Right kidney (tissue), 9 donors: ENCODE measurements around the gene HEXIM2.
A peak's percentile ranks its signal among the peaks of the same experiment; 100 is the strongest.
"Not testable (repeated sequence)": the region's sequence is repeated elsewhere in the genome, so short reads cannot be mapped to it uniquely, and the experiment has no call there.

Experiments
- DNase-seq: peaks from one replicate; pipeline ENCODE4 v3.0.0-alpha.2; 2016
- long read RNA-seq, 8 donors: transcript quantifications; one replicate each; lab custom pipeline, GENCODE V29; 2026

Gene HEXIM2
- long read RNA-seq, donor 1, transcript HEXIM2-207 (3 exons, 1,246 nt), result major isoform, 5 of 7 reads
- long read RNA-seq, donor 1, partial matches to known transcripts, result 0 of 7 reads
- long read RNA-seq, donor 1, other reads (novel, unspliced or antisense), result 0 of 7 reads
- long read RNA-seq, donor 2, partial matches to known transcripts, result 0 of 5 reads
- long read RNA-seq, donor 2, other reads (novel, unspliced or antisense), result 0 of 5 reads
- long read RNA-seq, donor 3, partial matches to known transcripts, result 0 of 5 reads
- long read RNA-seq, donor 3, other reads (novel, unspliced or antisense), result 0 of 5 reads
- long read RNA-seq, donor 4, partial matches to known transcripts, result 0 of 5 reads
- long read RNA-seq, donor 4, other reads (novel, unspliced or antisense), result 0 of 5 reads
- long read RNA-seq, donor 5, partial matches to known transcripts, result 7 of 11 reads
- long read RNA-seq, donor 5, other reads (novel, unspliced or antisense), result 0 of 11 reads
- long read RNA-seq, donor 6, transcript HEXIM2-207 (3 exons, 1,246 nt), result major isoform, 5 of 11 reads
- long read RNA-seq, donor 6, partial matches to known transcripts, result 0 of 11 reads
- long read RNA-seq, donor 6, other reads (novel, unspliced or antisense), result 0 of 11 reads
- long read RNA-seq, donor 7, result 0 reads
- long read RNA-seq, donor 8, partial matches to known transcripts, result 0 of 4 reads
- long read RNA-seq, donor 8, other reads (novel, unspliced or antisense), result 0 of 4 reads

GRCh38 chr17:45161288-45162024 is at the start of gene HEXIM2:
Gene HEXIM2 (plus strand): TSS chr17:45161875. CDS start chr17:45162794, 919 bp downstream.
- peak; percentile 98 for DNase-seq

GRCh38 chr17:45112559-45113423 is 48.9 kb upstream of the HEXIM2 start:
- no peak for DNase-seq

- DNase-seq, result no peak
These were observed 48.3 kb upstream of the HEXIM2 start for GRCh38 chr17:45113424-45113754.

- DNase-seq, result no peak
These were observed 47.4 kb upstream of the HEXIM2 start for GRCh38 chr17:45114117-45114932.

- no peak for DNase-seq
These were observed 46.6 kb upstream of the HEXIM2 start for GRCh38 chr17:45115015-45115625.

GRCh38 chr17:45115871-45116270 is 45.8 kb upstream of the HEXIM2 start:
- DNase-seq, result no peak

GRCh38 chr17:45116434-45117016 is 45.1 kb upstream of the HEXIM2 start:
- DNase-seq, result no peak

GRCh38 chr17:45117334-45117733 is 44.3 kb upstream of the HEXIM2 start:
- no peak for DNase-seq

- DNase-seq, result no peak
These were observed 43.6 kb upstream of the HEXIM2 start for GRCh38 chr17:45117848-45118646.

- no peak for DNase-seq
These were observed 43.0 kb upstream of the HEXIM2 start for GRCh38 chr17:45118691-45119090.

- DNase-seq, result no peak
These were observed 41.7 kb upstream of the HEXIM2 start for GRCh38 chr17:45119964-45120363.

- DNase-seq, result no peak
These were observed 41.1 kb upstream of the HEXIM2 start for GRCh38 chr17:45120558-45120957.

GRCh38 chr17:45121055-45121454 is 40.6 kb upstream of the HEXIM2 start:
- no peak for DNase-seq

GRCh38 chr17:45123076-45123770 is 38.5 kb upstream of the HEXIM2 start:
- DNase-seq, result no peak

GRCh38 chr17:45123930-45124796 is 37.5 kb upstream of the HEXIM2 start:
- DNase-seq, result no peak

- DNase-seq, result not testable (repeated sequence)
These were observed 36.9 kb upstream of the HEXIM2 start for GRCh38 chr17:45124797-45125122.

- no peak for DNase-seq
These were observed 36.2 kb upstream of the HEXIM2 start for GRCh38 chr17:45125509-45125908.

GRCh38 chr17:45127207-45127547 is 34.5 kb upstream of the HEXIM2 start:
- no peak for DNase-seq
